ENCODE data around the gene CSNK1G3.

CSNK1G3 gene

DNA sequence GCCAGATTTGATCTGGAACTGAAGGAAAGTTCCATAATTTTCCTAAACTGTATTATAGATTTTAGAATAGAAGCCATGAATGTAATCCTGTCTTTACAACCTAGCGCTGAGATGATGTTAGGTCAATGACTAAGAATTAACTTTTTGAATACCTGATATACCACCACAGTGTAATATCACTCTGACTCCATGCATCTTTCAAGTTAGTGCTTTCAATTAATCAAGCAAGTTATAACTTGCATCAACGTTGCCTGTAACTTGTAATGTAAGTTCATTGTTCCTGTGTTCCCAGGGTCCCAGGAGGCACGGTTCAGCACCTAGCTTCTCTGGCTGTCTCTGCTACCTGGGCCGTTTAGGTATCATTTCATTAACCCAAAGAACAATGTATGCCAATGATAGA is 139.3 kb downstream of the CSNK1G3 start:
- DNase-seq = no peak

- DNase-seq = no peak
Measured at GRCh38 chr5:123659011-123659410, 147.0 kb downstream of the CSNK1G3 start.

- DNase-seq = no peak
Measured at GRCh38 chr5:123659495-123659894, 147.5 kb downstream of the CSNK1G3 start.

DNA sequence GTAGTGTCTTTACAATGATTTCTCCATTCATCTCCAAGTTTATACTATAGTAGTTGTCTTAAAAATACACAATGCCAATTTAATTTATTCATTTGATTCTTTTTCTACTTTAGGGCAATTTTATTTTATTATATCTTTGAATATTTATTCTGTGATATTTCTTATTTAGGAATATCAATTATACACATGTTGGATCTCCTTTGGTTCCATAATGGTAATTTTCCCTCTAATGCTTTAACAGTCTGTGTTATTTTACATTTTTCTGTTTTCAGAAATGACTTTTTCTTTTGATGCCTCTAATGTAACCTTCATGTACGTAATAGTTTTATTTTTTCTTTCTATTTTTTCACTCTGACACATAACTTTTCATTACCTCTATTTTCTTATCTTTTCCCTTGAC is 153.0 kb downstream of the CSNK1G3 start:
- no peak for DNase-seq

DNA sequence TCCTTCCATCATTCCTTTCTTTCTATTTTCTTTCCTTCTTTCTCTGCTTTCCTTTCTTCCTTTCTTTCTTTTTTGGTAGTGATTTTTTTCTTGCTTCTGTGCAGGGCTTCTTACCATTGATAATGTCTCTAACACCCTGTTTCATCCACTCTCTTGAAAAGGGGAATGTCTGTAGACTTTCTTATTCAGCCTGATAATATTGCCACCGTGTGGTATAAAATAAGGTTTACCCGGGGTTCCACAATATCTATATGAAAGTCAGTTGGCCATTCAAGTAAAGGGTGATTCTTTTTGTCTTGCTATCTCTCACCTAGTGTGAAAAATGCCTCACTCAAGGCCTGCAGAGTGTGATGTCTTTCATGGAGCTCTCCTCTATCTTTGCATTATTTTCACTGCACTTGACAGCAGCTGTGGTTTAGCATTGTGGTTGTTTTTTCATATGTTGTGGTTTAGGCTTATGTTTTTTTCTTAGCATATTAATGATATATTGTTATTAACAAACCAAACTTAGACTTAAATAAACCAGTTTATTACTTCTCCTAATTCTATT is 153.9 kb downstream of the CSNK1G3 start:
- no peak for DNase-seq

Measured in T-helper 9 cell (primary cell).